ENCODE data around the gene SF3A1. TPM values are rescaled to one million over a fixed set of nuclear protein-coding genes. Genes with fewer than 3 reads are reported as not detected.

Gene SF3A1
- total and polyA plus RNA-seq, 2 of the 13 experiments (the other 11 are each of a cell fraction or from before 2014, with no cell fraction given) = 10.0 to 22.0 TPM

- TF ChIP-seq AFF4 (CRISPR knock-in tag; IDR thresholded peaks at IDR 0.05) (no peak), SRSF4 (IDR thresholded peaks at IDR 0.05; ENCODE audit: low read depth, low read length, poor library complexity, severe bottlenecking) (no peak), ZNF883 (CRISPR knock-in tag; IDR thresholded peaks at IDR 0.05; ENCODE audit: not compliant biosample characterization) (peak; percentile 41), ZNF33A (CRISPR knock-in tag; IDR thresholded peaks at IDR 0.05; ENCODE audit: borderline replicate concordance) (no peak), HIVEP1 (CRISPR knock-in tag; IDR thresholded peaks at IDR 0.05) (peak; percentile 76), MTERF4 (CRISPR knock-in tag; IDR thresholded peaks at IDR 0.05) (peak; percentile 49), ZNF619 (CRISPR knock-in tag; IDR thresholded peaks at IDR 0.05) (peak; percentile 73), ATRX (CRISPR knock-in tag; IDR thresholded peaks at IDR 0.05; ENCODE audit: borderline replicate concordance) (no peak), JUN (CRISPR knock-in tag; IDR thresholded peaks at IDR 0.05) (no peak), ZMYM4 (CRISPR knock-in tag; IDR thresholded peaks at IDR 0.05) (peak; percentile 54; the same call in 1 of the 2 replicates), PHF8 (CRISPR knock-in tag; IDR thresholded peaks at IDR 0.05) (peak; percentile 100), ZNF235 (CRISPR knock-in tag; IDR thresholded peaks at IDR 0.05; ENCODE audit: borderline replicate concordance) (no peak), ZNF569 (CRISPR knock-in tag; IDR thresholded peaks at IDR 0.05; ENCODE audit: borderline replicate concordance) (no peak; the same call in 1 of the 2 replicates), ISX (CRISPR knock-in tag; conservative IDR thresholded peaks at IDR 0.05) (peak; percentile 85; the same call in 1 of the 2 replicates), BHLHE40 (IDR thresholded peaks at IDR 0.05; ENCODE audit: low read length) (no peak), SMARCC2 (IDR thresholded peaks at IDR 0.05) (no peak), HMGA1 (CRISPR knock-in tag; conservative IDR thresholded peaks at IDR 0.05) (no peak), CEBPZ (IDR thresholded peaks at IDR 0.05; ENCODE audit: low read length) (no peak), SOX5 (CRISPR knock-in tag; IDR thresholded peaks at IDR 0.05; ENCODE audit: borderline replicate concordance) (no peak), SP2 (CRISPR knock-in tag; IDR thresholded peaks at IDR 0.05) (peak; percentile 75), ZNF572 (CRISPR knock-in tag; IDR thresholded peaks at IDR 0.05) (no peak), ZNF232 (CRISPR knock-in tag; IDR thresholded peaks at IDR 0.05; ENCODE audit: borderline replicate concordance) (peak; percentile 86; the same call in 1 of the 2 replicates), TBP (CRISPR knock-in tag; IDR thresholded peaks at IDR 0.05) (peak; percentile 90; the same call in 1 of the 2 replicates)
These were observed at the start of gene SF3A1, which contains the start of gene CCDC157 (continued) for GRCh38 chr22:30356449-30357235.
